Activated CD4-positive, alpha-beta T cell treated with anti-CD3 and anti-CD28 coated beads, Interleukin-2, amount 50 U/mL, for 48 hours (primary cell): ENCODE results near the gene KCNJ5.
A peak's percentile ranks its signal among the peaks of the same experiment; 100 is the strongest.

Source experiments
- DNase-seq, 2 experiments: peaks; one replicate each; pipeline ENCODE4 v3.0.0-alpha.2; 2020

The KCNJ5 gene

DNA sequence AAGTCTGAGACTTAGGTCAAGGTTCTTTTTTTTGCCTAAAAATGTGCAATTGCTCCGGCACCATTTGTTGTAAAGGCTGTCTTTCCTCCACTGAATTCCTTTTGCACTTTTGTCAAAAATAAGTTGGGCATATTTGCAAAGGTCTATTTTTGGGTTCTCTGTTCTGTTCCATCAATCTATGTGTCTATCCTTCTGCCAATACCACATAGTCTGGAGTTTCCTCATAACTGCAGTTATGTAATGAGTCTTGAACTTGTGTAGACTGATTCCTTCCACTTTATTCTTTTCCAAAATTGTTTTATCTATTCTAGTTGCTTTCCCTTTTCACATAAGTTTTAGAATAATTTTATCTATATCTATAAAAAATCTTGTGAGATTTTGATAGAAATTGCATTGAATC is 6.7 kb downstream of the KCNJ5 start:
- no peak for DNase-seq

DNA sequence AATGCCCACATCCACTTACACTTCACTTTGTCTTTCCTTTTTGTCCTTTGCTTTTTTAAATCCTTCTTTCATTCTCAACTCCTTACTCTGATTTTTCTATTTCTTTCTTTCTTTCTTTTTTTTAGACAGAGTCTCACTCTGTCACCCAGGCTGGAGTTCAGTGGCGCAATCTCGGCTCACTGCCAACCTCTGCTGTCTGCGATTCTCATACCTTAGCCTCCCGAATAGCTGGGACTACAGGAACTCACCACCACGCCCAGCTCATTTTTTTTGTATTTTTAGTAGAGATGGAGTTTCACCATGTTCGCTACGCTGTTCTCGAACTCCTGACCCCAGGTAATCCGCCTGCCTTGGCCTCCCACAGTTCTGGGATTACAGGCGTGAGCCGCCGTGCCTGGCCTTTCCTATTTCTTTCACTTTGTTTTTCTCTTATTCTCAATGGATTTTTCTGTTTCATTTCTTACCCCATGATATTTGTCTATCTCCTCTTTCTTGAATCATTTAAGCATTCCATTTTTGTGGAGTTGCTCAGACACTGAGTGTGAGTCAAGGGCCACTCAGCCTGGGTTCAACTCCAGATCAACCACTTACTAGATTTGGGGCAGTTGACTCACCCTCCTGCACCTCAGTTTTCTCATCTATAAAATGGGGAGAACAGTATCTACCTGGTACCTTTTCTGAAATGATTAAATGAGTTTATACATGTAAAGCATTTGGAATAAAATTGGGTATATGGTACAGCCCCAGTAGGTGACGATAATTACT is 7.6 kb downstream of the KCNJ5 start:
- no peak for DNase-seq

DNA sequence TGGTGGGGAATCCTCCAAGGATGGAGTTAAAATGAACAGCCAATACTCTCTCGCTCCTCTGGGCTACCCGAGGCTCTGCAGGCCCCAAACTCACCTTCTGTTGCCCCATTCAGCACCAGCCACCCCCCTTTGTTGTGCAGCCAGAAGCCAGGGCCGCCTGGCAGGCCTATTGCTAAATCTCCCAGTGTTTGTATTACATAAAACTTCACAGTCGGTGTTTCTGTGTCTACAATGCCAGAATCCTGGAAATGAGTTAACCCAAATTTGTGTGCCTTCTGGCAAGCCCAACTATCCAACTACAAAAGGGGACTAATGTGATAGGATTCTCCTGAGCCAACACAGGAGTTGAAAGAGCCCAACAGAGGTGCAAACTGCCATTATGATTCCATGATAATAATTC is 9.3 kb downstream of the KCNJ5 start:
- DNase-seq = no peak

DNA sequence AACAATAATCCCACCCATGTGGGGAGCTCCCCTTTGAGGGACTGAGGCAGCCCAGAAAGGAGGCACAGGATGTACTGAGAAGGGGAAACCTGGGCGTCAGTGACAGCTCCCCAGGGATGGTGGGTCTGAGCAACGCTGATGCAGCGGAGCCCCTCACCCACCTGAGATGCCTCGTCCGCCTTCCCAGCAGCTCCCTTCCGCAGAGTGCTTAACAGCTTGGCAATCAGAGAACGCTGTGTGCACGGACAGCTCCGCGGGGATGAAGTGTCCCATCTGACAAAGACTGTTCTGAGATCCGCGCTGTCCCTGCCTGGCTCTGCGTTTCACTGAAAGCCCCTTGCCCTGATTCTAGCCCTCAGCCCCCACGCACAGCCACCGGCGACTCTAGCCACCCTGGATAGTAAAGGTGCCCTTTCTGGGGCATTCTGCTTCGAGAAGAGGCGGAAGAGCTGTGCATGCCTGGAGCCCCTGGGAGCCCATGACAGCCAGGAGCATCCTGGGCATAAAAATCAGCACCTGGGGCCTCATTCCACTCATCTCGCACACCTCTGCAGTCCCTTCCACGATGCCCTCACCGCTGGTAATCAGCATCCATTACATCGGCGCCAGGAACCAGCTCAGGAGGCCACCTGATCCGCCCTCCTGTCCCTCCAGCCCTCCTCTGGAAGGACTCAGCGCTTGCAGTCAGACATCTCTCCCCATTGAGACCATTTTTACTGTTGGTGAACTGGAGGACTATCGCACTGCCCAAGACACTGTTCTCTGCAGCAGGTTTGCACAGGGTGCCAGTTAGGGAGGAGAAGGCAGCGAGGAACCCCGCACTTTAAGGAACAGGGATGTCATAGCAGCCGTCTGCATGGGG is 10.7 kb downstream of the KCNJ5 start:
- no peak for DNase-seq

- no peak for DNase-seq
These were observed 11.4 kb downstream of the KCNJ5 start for GRCh38 chr11:128902515-128903066.

DNA sequence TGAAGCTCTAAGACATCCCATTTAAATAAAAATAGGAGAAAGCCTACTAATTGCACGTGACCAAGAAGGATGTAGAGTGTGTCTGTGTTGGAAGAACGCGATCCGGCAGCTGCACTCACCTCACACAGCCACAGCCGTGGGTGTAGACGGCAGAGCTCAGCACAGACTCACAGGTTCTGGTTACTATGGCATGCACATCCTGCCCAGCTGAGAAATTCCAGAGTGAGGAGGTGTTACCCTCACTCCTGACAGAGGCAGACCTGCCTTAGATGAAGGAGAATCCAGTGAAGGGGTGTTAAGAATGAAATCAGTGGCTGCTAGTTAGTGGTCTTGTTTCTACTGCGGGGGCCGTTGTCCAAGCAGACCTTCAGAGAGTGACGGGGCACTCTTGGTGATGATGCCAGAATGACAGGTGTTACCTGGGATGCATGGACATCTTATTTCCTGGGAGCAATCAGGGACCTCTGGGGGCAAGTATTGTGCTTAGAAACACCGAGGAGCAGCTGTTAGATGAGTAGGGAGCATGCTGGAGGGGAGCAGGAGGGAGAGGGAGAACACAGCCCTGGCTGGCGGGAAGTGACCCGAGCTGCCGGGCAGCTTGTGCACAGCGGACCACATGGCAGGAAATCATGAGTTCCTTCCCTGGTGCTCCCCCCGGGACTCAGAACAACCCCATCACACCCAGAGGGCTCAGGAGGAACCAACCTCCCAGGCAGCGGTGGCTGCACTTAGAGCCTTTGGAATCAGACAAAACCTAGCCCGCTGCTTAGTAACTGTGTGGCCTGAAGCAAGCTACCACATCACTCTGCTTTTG is 12.3 kb downstream of the KCNJ5 start:
- DNase-seq = no peak

DNA sequence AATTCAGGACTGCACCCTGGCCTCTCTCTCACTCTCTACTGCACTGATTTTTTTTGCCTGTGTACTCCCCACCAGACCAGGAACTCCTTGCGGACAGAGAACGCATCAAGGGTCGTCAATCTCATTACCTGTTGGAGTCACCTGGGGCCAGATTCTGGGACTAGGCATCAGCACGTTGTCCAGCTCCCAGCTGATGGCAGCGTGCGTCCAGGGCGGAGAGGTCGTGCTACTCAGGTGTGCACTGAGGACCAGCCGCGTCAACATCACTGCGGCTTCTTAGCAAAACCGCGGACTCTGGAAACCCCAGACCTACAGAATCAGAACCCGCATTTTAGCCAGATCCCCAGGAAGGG is 13.1 kb downstream of the KCNJ5 start:
- no peak for DNase-seq

DNA sequence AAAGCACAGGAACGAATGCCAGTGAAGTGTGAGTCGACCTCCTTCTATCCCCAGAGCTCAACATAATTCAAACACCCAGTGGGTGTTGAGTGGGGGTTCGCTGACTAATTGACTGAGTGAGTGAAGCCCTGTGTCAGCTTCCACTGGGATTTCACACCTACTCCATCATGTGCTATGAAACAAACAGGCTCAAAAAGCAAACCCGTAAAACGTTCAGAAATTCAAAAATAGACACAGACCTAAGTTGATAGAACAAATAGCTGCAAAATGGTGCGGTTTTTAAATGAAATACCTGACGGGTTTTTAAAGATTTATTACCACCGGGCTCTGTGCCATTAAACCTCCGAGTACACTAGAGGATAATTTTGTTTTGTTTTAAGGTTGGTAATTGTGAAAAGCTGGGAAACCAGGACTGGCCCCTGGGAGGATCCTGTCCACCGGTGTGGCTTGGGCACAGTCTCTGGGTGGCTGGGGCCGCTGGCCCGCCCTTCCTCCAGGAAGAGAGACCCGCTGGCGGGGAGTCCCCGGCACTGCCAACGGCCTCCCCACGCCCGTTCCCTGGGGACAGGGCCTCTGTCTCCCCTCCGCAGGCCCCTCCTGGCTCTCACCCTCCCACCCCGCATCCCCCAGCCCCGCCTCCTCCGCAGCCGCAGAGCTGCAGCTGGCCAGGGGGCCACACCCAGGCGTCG is 13.6 kb downstream of the KCNJ5 start:
- DNase-seq = no peak

GRCh38 chr11:128905345-128906184 is 14.4 kb downstream of the KCNJ5 start:
- peak; percentile 46 to 58 for DNase-seq

- no peak for DNase-seq
These were observed 15.3 kb downstream of the KCNJ5 start for GRCh38 chr11:128906185-128907050.

GRCh38 chr11:128907585-128907984 is 16.4 kb downstream of the KCNJ5 start:
- DNase-seq = no peak

DNA sequence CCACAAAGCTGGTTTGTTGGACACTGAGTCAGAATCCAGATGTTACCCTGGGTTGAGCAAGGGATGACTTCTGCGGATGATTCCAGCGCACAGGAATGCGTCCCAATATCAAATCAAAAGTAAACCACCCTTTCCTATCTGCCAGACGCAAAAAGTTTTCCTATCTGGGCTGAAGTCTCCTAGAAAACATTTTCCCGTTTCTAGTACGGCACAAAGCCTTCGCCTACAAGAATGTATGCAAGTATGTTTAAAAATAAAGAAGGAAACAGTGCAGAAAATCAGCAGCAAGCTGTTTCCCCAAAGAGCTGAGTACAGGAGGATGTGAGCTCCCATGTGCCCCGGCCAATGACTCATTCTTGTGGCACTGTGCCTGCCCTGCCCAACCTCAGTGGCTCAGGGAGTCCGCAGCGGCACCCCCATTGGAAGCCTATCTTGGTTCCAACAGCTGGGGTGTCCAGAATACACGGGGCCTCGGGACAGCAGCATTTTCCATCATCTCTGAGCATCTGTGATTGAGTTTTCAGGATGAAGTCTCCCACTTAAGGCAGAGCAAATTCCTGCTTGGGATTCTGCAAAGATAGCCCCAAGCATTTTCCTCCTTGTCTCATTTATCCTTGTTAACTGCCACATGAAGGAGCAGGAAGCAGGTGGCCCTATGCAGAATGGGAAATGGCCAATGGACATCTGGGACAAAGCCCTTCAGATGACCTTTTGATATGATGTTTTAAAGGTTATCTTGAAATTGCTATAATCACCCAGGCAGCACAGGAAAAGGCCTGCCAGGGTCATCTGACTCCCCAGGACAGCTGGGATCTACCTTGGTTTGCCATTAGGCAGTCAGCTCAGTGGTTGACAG is 17.5 kb downstream of the KCNJ5 start:
- no peak for DNase-seq

DNA sequence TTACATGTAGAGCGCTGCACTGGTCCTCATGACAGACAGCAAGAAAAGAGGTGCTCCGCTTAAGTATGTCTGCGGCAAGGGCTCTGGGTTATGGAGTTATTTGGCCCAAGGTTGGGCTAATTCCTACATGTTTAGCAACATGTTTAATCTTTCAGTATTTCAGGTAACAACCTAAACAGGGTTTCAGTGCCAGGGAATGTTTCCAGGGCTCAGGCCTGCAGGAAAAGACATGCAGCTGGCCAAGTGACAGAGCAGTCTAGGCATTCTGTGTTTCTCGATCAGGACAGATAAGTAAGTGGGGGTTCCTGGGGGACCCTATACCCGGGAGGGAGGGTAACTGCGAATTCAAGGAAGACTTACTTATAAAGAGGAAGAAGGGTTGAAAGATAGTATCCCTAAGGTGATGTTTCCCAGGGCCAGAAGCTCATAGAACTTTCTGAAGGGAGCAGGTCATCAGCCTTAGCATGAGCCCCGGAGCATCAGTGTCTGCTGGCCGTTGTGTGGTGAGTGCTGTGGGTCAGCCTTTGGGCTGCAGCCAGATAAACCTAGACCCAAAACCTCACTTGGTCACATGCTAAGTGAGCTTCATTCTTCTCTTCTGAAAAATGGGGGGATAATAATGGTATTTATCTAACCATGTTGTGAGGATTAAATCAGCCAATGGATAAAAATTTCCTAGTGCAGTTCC is 18.4 kb downstream of the KCNJ5 start:
- DNase-seq = no peak

- no peak for DNase-seq
These were observed 19.4 kb downstream of the KCNJ5 start for GRCh38 chr11:128910576-128910975.

DNA sequence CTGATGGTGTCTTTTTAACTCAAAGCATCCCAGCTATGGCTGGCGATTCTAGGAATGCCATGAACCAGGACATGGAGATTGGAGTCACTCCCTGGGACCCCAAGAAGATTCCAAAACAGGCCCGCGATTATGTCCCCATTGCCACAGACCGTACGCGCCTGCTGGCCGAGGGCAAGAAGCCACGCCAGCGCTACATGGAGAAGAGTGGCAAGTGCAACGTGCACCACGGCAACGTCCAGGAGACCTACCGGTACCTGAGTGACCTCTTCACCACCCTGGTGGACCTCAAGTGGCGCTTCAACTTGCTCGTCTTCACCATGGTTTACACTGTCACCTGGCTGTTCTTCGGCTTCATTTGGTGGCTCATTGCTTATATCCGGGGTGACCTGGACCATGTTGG is 20.1 kb downstream of the KCNJ5 start:
- DNase-seq = no peak

- DNase-seq = no peak
These were observed 20.5 kb downstream of the KCNJ5 start for GRCh38 chr11:128911701-128912100.

DNA sequence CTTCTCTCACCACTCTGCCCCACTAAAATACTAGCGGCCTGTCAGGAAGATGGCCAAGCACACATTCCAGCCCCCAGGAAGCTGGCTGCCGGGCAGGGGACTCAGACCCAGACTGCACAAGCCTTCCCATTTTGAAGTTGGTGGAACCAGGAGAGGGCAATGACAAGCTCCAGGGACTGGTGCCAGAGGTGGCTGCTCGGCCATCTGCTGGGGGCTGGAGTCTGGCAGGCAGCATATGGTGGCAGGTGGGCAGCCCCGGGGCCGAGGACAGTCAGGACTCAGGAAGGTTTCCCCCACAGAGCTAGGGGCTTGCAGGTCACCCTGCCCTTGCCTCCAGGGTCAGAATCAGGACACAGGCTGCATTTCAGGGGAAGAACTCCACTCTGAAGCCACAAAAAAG is 22.6 kb downstream of the KCNJ5 start:
- no peak for DNase-seq

DNA sequence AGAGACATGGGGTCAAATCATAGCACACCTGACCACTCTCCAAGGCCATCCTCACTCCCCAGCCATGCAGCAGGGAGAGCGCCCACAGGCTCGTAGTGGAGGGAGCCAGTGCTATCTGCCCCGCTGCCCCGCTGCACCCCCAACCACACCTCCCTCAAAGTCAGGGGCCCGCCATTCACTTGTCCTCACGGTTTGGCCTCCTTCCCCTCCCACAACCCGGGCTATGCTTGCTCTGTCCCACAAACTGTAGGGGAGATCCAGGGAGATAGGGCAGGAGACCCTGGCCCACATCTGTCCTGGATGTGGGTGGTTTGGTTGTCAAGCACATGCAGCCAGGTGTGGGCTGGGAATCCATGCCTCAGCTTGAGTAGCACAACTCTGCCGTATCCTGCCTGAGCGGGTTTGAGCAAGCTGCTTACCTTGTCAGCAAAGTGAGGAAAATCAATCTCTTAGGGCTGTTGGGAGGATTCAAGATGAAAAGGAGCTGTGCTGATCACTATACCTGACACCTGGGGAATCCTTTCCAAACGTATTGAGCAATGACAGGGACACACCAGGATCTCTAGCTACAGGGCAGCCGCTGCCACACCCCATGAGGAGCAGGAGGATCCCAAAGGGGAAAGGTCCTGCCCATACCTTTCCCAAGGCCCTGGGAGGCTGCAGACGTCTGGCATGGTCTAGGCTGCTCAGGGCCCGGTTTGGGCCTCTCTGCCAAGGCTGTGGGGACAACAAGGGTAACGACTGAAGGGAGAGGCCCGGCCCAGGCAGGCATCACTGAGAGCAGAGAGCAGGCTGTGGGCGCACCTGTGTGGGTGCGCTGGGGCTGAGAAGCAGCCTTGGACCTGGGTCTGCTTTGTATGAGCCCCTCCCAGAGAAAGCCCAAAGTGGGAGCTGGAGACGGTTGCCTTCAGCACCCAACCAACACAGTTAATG is 23.3 kb downstream of the KCNJ5 start:
- no peak for DNase-seq
